IMR-90 (cell line): Measurements from ENCODE around the gene ELFN1. TPM values are rescaled to one million over a fixed set of nuclear protein-coding genes. Genes with fewer than 3 reads are reported as not detected.

ENCODE experiments used
- ATAC-seq: fragments of 200-7000 bp; cut with Tn5 transposase; 2 replicates; pipeline ENCODE4 v1.9.1; 2020; ENCODE audit warnings: low read depth, mild to moderate bottlenecking, moderate library complexity
- BruUV-seq: library from RNA; stranded (reverse); fragments of 400-500 nt; replicated peaks from 2 replicates; lab custom pipeline; 2021; lab: Mats Ljungman, UMichigan
- CTCF ChIA-PET: fragments of 300-600 bp; formaldehyde crosslinking; extraction: SDS; loops from one replicate; lab custom pipeline; 2021; ENCODE audit warnings: antibody characterized with exemption; lab: Yijun Ruan, JAX
- POLR2A ChIA-PET: fragments of 300-600 bp; sonication (Branson Sonifier 250); formaldehyde crosslinking; loops from one replicate; lab custom pipeline; 2022; ENCODE audit warnings: antibody characterized with exemption; ENCODE audit not compliant: unreplicated experiment; lab: Charles Lee
- DNase-seq: peaks from one replicate; pipeline ENCODE4 v3.0.0; 2013
- H2AFZ ChIP-seq: replicated peaks from 2 replicates; pipeline ENCODE3; 2013; ENCODE audit warnings: low read length, mild to moderate bottlenecking; ENCODE audit not compliant: poor library complexity
- H2AK5ac ChIP-seq: 2 replicates; pipeline ENCODE4 v1.6.1; 2013; ENCODE audit warnings: low read depth, low read length, inconsistent platforms
- H2AK9ac ChIP-seq: replicated peaks from 2 replicates; pipeline ENCODE3; 2013; ENCODE audit warnings: mild to moderate bottlenecking, low read depth, low read length, moderate library complexity; ENCODE audit not compliant: poor library complexity
- H2BK120ac ChIP-seq: 2 replicates; pipeline ENCODE4 v1.6.1; 2013; ENCODE audit warnings: low read depth, low read length, inconsistent platforms
- H2BK15ac ChIP-seq: 3 replicates; pipeline ENCODE4 v1.6.1; 2013; ENCODE audit warnings: low read depth, low read length, inconsistent platforms
- H2BK20ac ChIP-seq: 2 replicates; pipeline ENCODE4 v1.6.1; 2013; ENCODE audit warnings: low read depth, mild to moderate bottlenecking, inconsistent platforms, low read length, moderate library complexity
- H2BK5ac ChIP-seq: 2 replicates; pipeline ENCODE4 v1.6.1; 2013; ENCODE audit warnings: mild to moderate bottlenecking, low read depth, low read length, inconsistent platforms; ENCODE audit not compliant: poor library complexity, severe bottlenecking
- H3K14ac ChIP-seq: replicated peaks from 2 replicates; pipeline ENCODE4 v1.6.1; 2013; ENCODE audit warnings: low read depth, low read length, inconsistent platforms
- H3K18ac ChIP-seq: 2 replicates; pipeline ENCODE4 v1.6.1; 2013; ENCODE audit warnings: low read depth, low read length, control low read depth
- H3K23ac ChIP-seq: 2 replicates; pipeline ENCODE4 v1.6.1; 2013; ENCODE audit warnings: low read depth, low read length, inconsistent platforms
- H3K27ac ChIP-seq: 2 replicates; pipeline ENCODE4 v1.5.1; 2013; ENCODE audit warnings: mild to moderate bottlenecking, control low read depth, low read length; ENCODE audit not compliant: insufficient read depth
- H3K27me3 ChIP-seq: 2 replicates; pipeline ENCODE4 v1.6.1; 2013; ENCODE audit warnings: low read length; ENCODE audit not compliant: control insufficient read depth, insufficient read depth
- H3K36me3 ChIP-seq: 2 replicates; pipeline ENCODE4 v1.6.1; 2013; ENCODE audit warnings: low read length, mixed read lengths; ENCODE audit not compliant: control insufficient read depth, insufficient read depth
- H3K4ac ChIP-seq: 2 replicates; pipeline ENCODE4 v1.6.1; 2013; ENCODE audit warnings: low read depth, low read length, inconsistent platforms
- H3K4me1 ChIP-seq: 2 replicates; pipeline ENCODE4 v1.6.1; 2013; ENCODE audit warnings: low read length, mixed read lengths; ENCODE audit not compliant: control insufficient read depth, insufficient read depth
- H3K4me2 ChIP-seq: 2 replicates; pipeline ENCODE4 v1.6.1; 2013; ENCODE audit warnings: low read depth, mild to moderate bottlenecking, control low read depth, low read length, moderate library complexity
- H3K4me3 ChIP-seq: 2 replicates; pipeline ENCODE4 v1.5.1; 2013; ENCODE audit warnings: low read depth, mild to moderate bottlenecking, control low read depth, low read length, moderate library complexity; ENCODE audit not compliant: insufficient read depth
- H3K56ac ChIP-seq: 2 replicates; pipeline ENCODE4 v1.6.1; 2013; ENCODE audit warnings: low read length, inconsistent platforms; ENCODE audit not compliant: insufficient read depth; ENCODE audit errors: extremely low read depth
- H3K79me1 ChIP-seq, 2 experiments: 2 replicates each; pipeline ENCODE4 v1.6.1; 2013; ENCODE audit warnings: low read length in 2 of 2, inconsistent platforms in 1 of 2, low read depth in 1 of 2
- H3K9ac ChIP-seq: 2 replicates; pipeline ENCODE4 v1.6.1; 2013; ENCODE audit warnings: low read depth, low read length, control low read depth
- H3K9me1 ChIP-seq: 2 replicates; pipeline ENCODE4 v1.6.1; 2013; ENCODE audit warnings: low read length, inconsistent platforms; ENCODE audit not compliant: insufficient read depth
- H3K9me3 ChIP-seq: 2 replicates; pipeline ENCODE4 v1.6.1; 2013; ENCODE audit warnings: low read length; ENCODE audit not compliant: control insufficient read depth, insufficient read depth
- H4K20me1 ChIP-seq: 2 replicates; pipeline ENCODE4 v1.6.1; 2013; ENCODE audit warnings: low read length, inconsistent platforms; ENCODE audit not compliant: insufficient read depth
- H4K5ac ChIP-seq: 2 replicates; pipeline ENCODE4 v1.6.1; 2013; ENCODE audit warnings: mild to moderate bottlenecking, low read depth, low read length, control low read depth
- H4K8ac ChIP-seq, 2 experiments: 2 replicates each; pipeline ENCODE4 v1.6.1; 2013; ENCODE audit warnings: low read depth in 2 of 2, low read length in 2 of 2, control low read depth in 1 of 2, inconsistent platforms in 1 of 2
- H4K91ac ChIP-seq: 2 replicates; pipeline ENCODE4 v1.6.1; 2013; ENCODE audit warnings: low read depth, low read length, inconsistent platforms; ENCODE audit not compliant: insufficient read depth
- FOS ChIP-seq: fragments of 150-350 bp; IDR thresholded peaks from 2 replicates; pipeline ENCODE4 v1.6.1; 2016; ENCODE audit warnings: low read depth, low read length
- MXI1 ChIP-seq: IDR thresholded peaks from 2 replicates; pipeline ENCODE4 v1.6.1; 2012; ENCODE audit warnings: low read depth, mild to moderate bottlenecking, low read length, moderate library complexity, borderline replicate concordance
- POLR2A ChIP-seq: IDR thresholded peaks from 2 replicates; pipeline ENCODE4 v1.6.1; 2012; ENCODE audit warnings: mild to moderate bottlenecking, low read depth, low read length
- RCOR1 ChIP-seq: IDR thresholded peaks from 2 replicates; pipeline ENCODE4 v1.6.1; 2012; ENCODE audit warnings: mild to moderate bottlenecking, low read length, improper control_type of control experiment; ENCODE audit not compliant: insufficient replicate concordance
- SMC3 ChIP-seq: fragments of 150-350 bp; IDR thresholded peaks from 2 replicates; pipeline ENCODE4 v1.6.1; 2016; ENCODE audit warnings: low read depth, mild to moderate bottlenecking, antibody characterized with exemption, low read length, moderate library complexity
- WGBS, 2 experiments: methylation state at CpG; one replicate each; pipeline versions ENCODE4 v1.1.5 to v1.1.7; 2013; ENCODE audit warnings: missing lambda C conversion rate in 2 of 2; ENCODE audit not compliant: insufficient read length in 1 of 2; ENCODE audit errors: extremely low coverage in 2 of 2; 5-methylcytosine and 5-hydroxymethylcytosine counted together
- dilution Hi-C: fragments of 300-500 bp; cut with HindIII; formaldehyde crosslinking; loops from one replicate; pipeline ENCODE4 v1.14.3; 2018; ENCODE audit warnings: low sequenced_read_pairs; ENCODE audit not compliant: unreplicated experiment
- in situ Hi-C: fragments of 300-500 bp; cut with MboI; formaldehyde crosslinking; loops from 3 replicates; pipeline ENCODE4 v1.14.3; 2019; ENCODE audit warnings: low sequenced_read_pairs, inconsistent platforms, mixed read lengths
- intact Hi-C: fragments of 100-400 bp; cut with micrococcal nuclease; formaldehyde crosslinking; loops from 2 replicates; pipeline ENCODE4 v1.10.0; 2022
- polyA plus RNA-seq, 3 experiments: library from polyadenylated mRNA; depleted of rRNA; stranded (reverse); fragments of >200 nt; gene quantifications; 2 replicates each; pipeline ENCODE4 v1.2.3, GENCODE V29; 2012; ENCODE audit warnings: low replicate concordance in 1 of 3
- total RNA-seq: library from RNA; depleted of rRNA; stranded (reverse); fragments of >200 nt; gene quantifications from 2 replicates; pipeline ENCODE4 v1.2.3, GENCODE V29; 2012
- TF ChIP-seq, protein P1 (sequence below): fragments of 150-350 bp; IDR thresholded peaks from 2 replicates; pipeline ENCODE4 v1.6.1; 2016; ENCODE audit warnings: low read depth, mild to moderate bottlenecking, low read length, moderate library complexity, borderline replicate concordance

ELFN1 gene
- total and polyA plus RNA-seq, 2 of the 4 experiments (the other 2 are of a cell fraction): 1.6 to 5.2 TPM

DNA sequence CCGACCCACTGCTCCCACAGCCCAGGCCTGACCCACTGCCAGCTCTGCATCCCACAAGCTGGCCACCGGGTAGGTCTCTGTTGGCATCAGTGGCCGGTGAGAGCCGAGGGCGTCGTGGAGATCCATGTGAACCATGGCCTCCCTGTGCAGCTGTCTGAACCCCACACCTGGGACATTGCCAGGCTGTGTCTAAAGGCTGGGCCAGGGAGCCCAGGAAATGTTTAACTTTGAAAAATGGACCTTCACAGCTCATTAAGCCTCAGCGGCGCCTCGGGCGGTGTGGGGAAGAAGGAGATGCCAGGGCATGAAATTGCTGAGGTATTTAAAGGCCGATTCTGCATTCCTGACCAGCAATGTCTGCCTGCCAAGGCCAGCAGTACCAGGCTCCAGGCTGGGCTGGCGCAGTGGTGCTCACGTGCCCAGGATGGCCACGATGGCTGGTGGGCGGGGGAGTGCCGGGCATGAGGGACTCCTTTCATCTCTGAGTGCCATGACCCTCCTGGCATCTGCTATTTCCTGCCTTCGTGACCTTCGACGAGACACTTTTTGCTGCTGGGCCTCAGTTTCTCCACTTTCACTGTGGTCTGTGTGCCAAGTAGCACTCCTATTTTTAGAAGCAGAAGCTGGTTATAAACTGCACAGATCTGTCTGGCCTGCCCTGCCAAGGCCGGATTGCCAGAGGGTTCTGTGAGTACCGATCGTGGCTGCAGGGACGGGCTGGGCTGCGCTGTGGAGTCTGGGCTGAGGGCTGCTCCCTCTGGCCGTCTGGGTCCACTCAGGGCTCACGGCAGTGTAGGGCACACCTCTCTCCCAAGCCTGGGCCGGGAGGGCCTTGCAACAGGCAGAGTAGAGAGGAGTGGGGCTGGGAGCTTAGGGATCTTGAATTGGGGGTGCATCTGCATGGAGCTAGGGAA is 21.8 kb downstream of the ELFN1 start:
- Histone ChIP-seq H3K18ac (no peak overlapping the region), H3K4me3 (no peak overlapping the region), H4K8ac (no peak overlapping the region), H3K27me3 (peaks cover 3% of the 10 kb centered on the region; the same call in 1 of the 2 replicates), H3K23ac (no peak overlapping the region), H3K9ac (no peak overlapping the region), H3K56ac (no peak overlapping the region), H2BK15ac (no peak overlapping the region), H4K91ac (no peak overlapping the region), H3K9me1 (no peaks in the 10 kb centered on the region), H2AFZ (no peak overlapping the region), H3K36me3 (no peaks in the 10 kb centered on the region), H3K4me2 (no peak overlapping the region), H3K4me1 (no peaks in the 10 kb centered on the region), H2AK5ac (no peak overlapping the region), H2AK9ac (no peak overlapping the region), H3K79me1 (no peaks in the 10 kb centered on the region; a peak in 1 of 4 replicates), H4K20me1 (peaks cover 3% of the 10 kb centered on the region; the same call in 1 of the 2 replicates), H3K27ac (no peak overlapping the region), H3K14ac (no peak overlapping the region), H2BK20ac (no peak overlapping the region), H3K4ac (no peak overlapping the region), H2BK5ac (no peak overlapping the region), H2BK120ac (no peak overlapping the region), H3K9me3 (no peaks in the 10 kb centered on the region), H4K5ac (no peak overlapping the region)
- intact Hi-C loops: no loop called here
- no TSS peak for BruUV-seq
- 50% methylated on average over 9 of the region's 27 CpGs; no CpG with 5 or more reads in 1 of the 2 experiments for WGBS, 2 experiments
- CTCF ChIA-PET: no interaction called here
- ATAC-seq (no peak), DNase-seq (no peak)
- in situ Hi-C loops: no loop called here
- POLR2A ChIA-PET: no interaction called here
- dilution Hi-C loops: no loop called here
- TF ChIP-seq MXI1 (no peak), FOS (no peak), RCOR1 (no peak), POLR2A (no peak), SMC3 (no peak)
- TF ChIP-seq, protein P1, sequence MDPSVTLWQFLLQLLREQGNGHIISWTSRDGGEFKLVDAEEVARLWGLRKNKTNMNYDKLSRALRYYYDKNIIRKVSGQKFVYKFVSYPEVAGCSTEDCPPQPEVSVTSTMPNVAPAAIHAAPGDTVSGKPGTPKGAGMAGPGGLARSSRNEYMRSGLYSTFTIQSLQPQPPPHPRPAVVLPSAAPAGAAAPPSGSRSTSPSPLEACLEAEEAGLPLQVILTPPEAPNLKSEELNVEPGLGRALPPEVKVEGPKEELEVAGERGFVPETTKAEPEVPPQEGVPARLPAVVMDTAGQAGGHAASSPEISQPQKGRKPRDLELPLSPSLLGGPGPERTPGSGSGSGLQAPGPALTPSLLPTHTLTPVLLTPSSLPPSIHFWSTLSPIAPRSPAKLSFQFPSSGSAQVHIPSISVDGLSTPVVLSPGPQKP: no peak
